Activated CD8-positive, alpha-beta memory T cell treated with anti-CD3 and anti-CD28 coated beads for 36 hours (primary cell): ENCODE data around the gene PHF21B. TPM values are rescaled to one million over a fixed set of nuclear protein-coding genes. Genes with fewer than 3 reads are reported as not detected.
"Not testable (repeated sequence)": the region's sequence is repeated elsewhere in the genome, so short reads cannot be mapped to it uniquely, and the experiment has no call there.

Experiments
- CTCF ChIA-PET: fragments of 350-600 bp; sonication (Branson Sonifier 250); formaldehyde crosslinking; loops from one replicate; lab custom pipeline; 2021; ENCODE audit warnings: antibody characterized with exemption; lab: Charles Lee
- POLR2A ChIA-PET: fragments of 350-600 bp; sonication (Branson Sonifier 250); formaldehyde crosslinking; loops from one replicate; lab custom pipeline; 2021; ENCODE audit warnings: antibody characterized with exemption; lab: Charles Lee
- total RNA-seq, 2 experiments: library from RNA; stranded (reverse); gene quantifications; one replicate each; pipeline ENCODE4 v1.2.3, GENCODE V29; 2021

PHF21B gene
- total RNA-seq, 2 experiments from 2014 or later: 0.53 TPM; not detected in 1

GRCh38 chr22:44862981-44863860 is 146.6 kb downstream of the PHF21B start:
- CTCF ChIA-PET: no interaction called here
- POLR2A ChIA-PET: no interaction called here

GRCh38 chr22:44862281-44862680 is 147.5 kb downstream of the PHF21B start:
- POLR2A ChIA-PET: no interaction called here

GRCh38 chr22:44861245-44861644 is 148.6 kb downstream of the PHF21B start:
- ChIA-PET POLR2A (no interaction called here), CTCF (no interaction called here)

More at GRCh38 chr22:44862281-44862680, 147.5 kb downstream of the PHF21B start:
- CTCF ChIA-PET: no interaction called here

GRCh38 chr22:44860311-44860710 is 149.5 kb downstream of the PHF21B start:
- ChIA-PET CTCF (no interaction called here), POLR2A (no interaction called here)

GRCh38 chr22:44859641-44860040 is 150.2 kb downstream of the PHF21B start:
- POLR2A ChIA-PET: no interaction called here
- CTCF ChIA-PET: no interaction called here

- CTCF ChIA-PET: interaction anchor here (0.6 kb wide), 1 partner anchor 29 kb away, joined by 6 read pairs; no protein-coding TSS in a partner anchor
- POLR2A ChIA-PET: not testable (repeated sequence)
Observed at GRCh38 chr22:44858819-44859218, 151.0 kb downstream of the PHF21B start.

GRCh38 chr22:44855855-44856254 is 153.9 kb downstream of the PHF21B start:
- ChIA-PET CTCF (interaction anchor here (0.6 kb wide), 1 partner anchor 28 kb away, joined by 4 read pairs; no protein-coding TSS in a partner anchor), POLR2A (no interaction called here)

GRCh38 chr22:44854641-44855040 is 155.2 kb downstream of the PHF21B start:
- CTCF ChIA-PET, POLR2A ChIA-PET: not testable (repeated sequence)

- ChIA-PET POLR2A (no interaction called here), CTCF (interaction anchor here (1.1 kb wide), 1 partner anchor 11 kb away, joined by 6 read pairs; no protein-coding TSS in a partner anchor)
Observed at GRCh38 chr22:44850946-44851345, 158.9 kb downstream of the PHF21B start.

GRCh38 chr22:44848791-44849420 is 160.9 kb downstream of the PHF21B start:
- POLR2A ChIA-PET: no interaction called here

GRCh38 chr22:44848296-44848741 is 161.5 kb downstream of the PHF21B start:
- ChIA-PET POLR2A (no interaction called here), CTCF (no interaction called here)

More at GRCh38 chr22:44848791-44849420, 160.9 kb downstream of the PHF21B start:
- CTCF ChIA-PET: no interaction called here

- CTCF ChIA-PET: no interaction called here
- POLR2A ChIA-PET: no interaction called here
Observed at GRCh38 chr22:44847892-44848291, 161.9 kb downstream of the PHF21B start.

GRCh38 chr22:44847380-44847779 is 162.4 kb downstream of the PHF21B start:
- CTCF ChIA-PET: interaction anchor here (0.5 kb wide), 1 partner anchor 502 kb away, joined by 3 read pairs; no protein-coding TSS in a partner anchor

GRCh38 chr22:44846726-44847275 is 163.0 kb downstream of the PHF21B start:
- ChIA-PET CTCF (interaction anchor here (0.5 kb wide), 1 partner anchor 502 kb away, joined by 3 read pairs; no protein-coding TSS in a partner anchor), POLR2A (no interaction called here)

More at GRCh38 chr22:44847380-44847779, 162.4 kb downstream of the PHF21B start:
- POLR2A ChIA-PET: no interaction called here

- CTCF ChIA-PET: no interaction called here
- POLR2A ChIA-PET: no interaction called here
Observed at GRCh38 chr22:44845796-44846720, 163.7 kb downstream of the PHF21B start.

- ChIA-PET CTCF (no interaction called here), POLR2A (no interaction called here)
Observed at GRCh38 chr22:44845191-44845590, 164.6 kb downstream of the PHF21B start.

- ChIA-PET CTCF (no interaction called here), POLR2A (no interaction called here)
Observed at GRCh38 chr22:44842417-44842816, 167.4 kb downstream of the PHF21B start.

- ChIA-PET CTCF (interaction anchor here (1.2 kb wide), 1 partner anchor 10 kb away, joined by 6 read pairs; no protein-coding TSS in a partner anchor), POLR2A (no interaction called here)
Observed at GRCh38 chr22:44840611-44841322, 169.0 kb downstream of the PHF21B start.
